Activated CD4-positive, alpha-beta T cell treated with anti-CD3 and anti-CD28 coated beads for 1 hour (primary cell): ENCODE measurements around the gene CHCHD3.

Experiments used
- DNase-seq: peaks from one replicate; pipeline ENCODE4 v3.0.0-alpha.2; 2020

CHCHD3 gene

GRCh38 chr7:133081599-133082389 lies at the start of gene CHCHD3:
Gene CHCHD3 (minus strand): TSS chr7:133082090. CDS start chr7:133081937, 153 bp downstream.
- DNase-seq, result peak; percentile 93

DNA sequence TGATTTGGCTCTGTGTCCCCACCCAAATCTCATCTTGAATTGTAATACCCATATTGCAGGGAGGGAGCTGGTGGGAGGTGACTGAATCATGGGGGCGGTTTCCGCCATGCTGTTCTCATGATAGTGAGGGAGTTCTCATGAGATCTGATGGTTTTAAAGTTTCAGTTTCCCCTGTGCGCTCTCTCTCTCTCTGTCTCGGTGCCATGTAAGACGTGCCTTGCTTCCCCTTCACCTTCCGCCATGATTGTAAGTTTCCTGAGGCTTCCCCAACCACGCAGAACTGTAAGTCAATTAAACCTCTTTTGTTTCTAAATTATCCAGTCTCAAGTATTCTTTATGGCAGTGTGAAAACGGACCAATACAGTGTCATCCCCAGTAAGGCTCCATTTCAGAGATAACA lies 48.3 kb upstream of the CHCHD3 start:
- DNase-seq, result no peak

DNA sequence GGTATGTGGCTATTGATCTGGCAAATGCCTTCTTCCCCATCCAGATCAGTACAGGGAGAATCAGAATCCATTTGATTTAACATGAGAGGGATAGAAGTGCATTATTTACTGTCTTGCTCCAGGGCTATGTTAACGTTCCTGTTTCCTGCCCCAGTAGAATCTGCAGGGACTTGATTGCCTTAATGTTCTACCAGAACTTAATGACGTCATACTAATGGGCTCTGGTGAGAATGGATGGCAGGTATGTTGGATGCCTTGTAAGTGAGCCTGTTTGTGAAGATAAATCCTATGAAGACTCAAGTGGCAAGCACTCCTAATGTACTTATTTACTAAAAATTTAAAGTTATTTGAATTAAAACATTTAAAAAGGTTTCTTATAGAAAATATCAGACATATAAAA lies 44.5 kb upstream of the CHCHD3 start:
- no peak for DNase-seq

DNA sequence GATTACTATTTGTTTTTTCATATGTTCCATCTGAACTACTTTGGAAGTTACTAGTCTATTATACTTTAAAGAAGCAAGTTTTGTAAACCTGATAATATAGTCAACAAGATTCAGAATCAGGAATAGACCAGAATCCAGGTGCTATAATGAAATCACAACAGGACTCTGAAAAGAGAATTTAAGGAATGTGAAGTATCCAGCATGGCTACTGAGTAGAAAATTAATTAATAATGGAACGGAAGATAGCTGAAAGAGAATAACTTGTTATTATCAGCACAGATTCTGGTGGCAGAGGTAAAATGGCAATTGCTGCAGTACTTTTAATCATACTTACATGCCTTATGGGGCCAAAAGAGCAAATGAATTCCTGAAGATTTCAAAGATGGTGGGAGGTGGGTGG lies 43.1 kb upstream of the CHCHD3 start:
- no peak for DNase-seq

GRCh38 chr7:133121175-133121844 lies 39.4 kb upstream of the CHCHD3 start:
- no peak for DNase-seq

- no peak for DNase-seq
Measured at GRCh38 chr7:133119067-133119466, 37.2 kb upstream of the CHCHD3 start.

GRCh38 chr7:133118261-133118660 lies 36.4 kb upstream of the CHCHD3 start:
- DNase-seq, result no peak

DNA sequence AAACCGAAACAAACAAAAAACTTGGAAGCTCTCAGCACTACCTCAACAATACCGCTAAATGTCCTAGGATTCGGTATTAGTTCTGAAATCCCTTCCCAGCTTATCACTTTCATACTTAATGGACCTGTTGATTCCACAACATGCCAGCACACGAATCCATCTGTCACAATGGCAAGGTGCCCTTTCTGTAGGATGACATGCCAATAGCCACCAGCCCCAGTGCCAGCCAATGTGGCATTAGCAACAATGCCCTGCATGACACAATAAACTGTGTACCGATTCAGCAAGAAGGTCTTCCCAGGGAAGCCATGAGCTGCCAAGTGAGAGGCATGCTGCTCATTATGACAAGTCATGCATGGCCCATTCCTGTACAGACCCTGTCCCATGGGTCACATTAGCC lies 35.6 kb upstream of the CHCHD3 start:
- no peak for DNase-seq

DNA sequence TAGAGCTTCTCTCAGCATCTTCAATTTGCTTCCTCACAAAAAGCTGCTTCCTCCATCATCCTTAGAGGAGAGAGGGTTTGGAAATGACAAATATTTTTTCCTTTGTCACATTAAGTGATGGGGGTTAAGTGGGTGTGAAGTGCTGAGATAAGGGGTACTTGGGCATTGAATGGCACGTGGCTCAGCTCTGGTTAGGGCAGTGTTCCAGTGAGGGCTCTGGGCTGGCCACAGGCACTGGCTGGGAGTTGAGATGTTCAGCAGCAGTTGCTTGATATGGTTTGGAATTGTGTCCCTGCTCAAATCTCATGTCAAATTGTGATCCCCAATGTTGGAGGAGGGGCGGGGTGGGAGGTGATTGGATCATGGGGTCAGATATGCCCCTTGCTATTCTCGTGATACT lies 33.7 kb upstream of the CHCHD3 start:
- no peak for DNase-seq

DNA sequence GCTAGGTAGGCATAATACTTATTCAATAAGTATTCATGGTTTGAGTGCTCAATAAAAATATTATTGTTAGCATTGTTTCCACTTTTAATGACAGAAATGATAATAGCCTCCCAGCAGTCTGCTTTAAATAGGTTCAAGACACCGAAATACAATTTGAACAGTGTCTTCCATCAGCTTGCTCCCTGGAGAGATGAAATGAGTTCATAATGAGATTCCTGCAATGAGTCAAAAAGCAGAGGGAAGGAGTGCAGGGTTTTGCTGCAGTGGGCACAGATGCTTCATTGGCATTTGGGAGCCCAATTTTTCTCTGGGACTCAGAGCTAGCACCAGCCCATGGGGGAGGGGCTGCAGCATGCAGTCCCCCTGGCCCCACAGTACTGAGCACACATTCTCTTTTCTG lies 32.6 kb upstream of the CHCHD3 start:
- no peak for DNase-seq

DNA sequence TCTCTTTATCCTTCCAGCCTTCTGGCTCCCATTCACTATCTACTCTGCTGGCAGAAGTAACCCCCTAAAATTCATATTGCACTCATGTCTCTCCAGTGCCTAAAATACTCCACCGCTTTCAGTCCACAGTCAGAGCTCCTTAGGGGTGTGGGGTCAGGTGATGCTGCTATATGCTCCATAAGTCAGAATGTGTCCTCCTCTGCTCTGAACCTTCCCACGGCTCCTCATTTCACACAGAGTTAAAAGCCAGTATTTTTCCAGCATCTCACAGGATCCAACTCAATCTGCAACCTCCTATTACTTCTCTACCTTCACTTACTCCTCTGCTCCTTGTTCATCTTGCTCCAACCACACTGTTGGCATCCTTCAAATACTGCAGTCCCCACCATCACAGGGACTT lies 31.1 kb upstream of the CHCHD3 start:
- DNase-seq, result no peak

GRCh38 chr7:133112335-133112734 lies 30.4 kb upstream of the CHCHD3 start:
- no peak for DNase-seq

DNA sequence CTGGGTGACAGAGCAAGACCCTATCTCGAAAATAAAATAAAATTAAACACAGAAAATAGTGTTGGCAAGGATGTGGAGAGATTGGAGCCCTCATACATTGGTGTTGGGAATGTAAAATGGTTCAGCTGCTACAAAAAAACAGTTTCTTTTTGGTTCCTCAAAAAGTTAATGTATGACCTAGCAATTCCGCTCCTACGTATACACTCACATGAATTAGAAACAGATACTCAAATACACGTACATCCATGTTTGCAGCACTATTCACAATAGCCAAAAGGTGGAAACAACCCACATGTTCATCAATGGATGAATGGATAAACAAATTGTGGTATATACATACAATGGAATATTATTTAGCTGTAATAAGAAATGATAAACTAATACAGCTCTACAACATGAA lies 28.4 kb upstream of the CHCHD3 start:
- no peak for DNase-seq

DNA sequence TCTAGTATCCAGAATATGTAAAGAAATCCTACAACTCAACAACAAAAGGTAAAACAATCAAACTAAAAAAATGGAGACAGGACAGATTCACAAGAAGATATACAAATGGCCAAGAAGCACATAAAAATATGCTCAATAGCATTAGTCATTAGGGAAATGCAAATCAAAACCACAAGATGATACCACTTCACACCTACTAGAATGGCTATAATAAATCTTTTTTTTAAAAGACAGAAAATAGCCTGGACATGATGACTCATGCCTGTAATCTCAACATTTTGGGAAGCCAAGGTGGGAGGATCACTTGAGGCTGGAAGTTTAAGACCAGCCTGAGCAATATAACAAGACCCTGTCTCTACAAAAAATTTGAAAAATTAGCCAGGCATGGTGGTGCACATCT lies 27.9 kb upstream of the CHCHD3 start:
- no peak for DNase-seq

DNA sequence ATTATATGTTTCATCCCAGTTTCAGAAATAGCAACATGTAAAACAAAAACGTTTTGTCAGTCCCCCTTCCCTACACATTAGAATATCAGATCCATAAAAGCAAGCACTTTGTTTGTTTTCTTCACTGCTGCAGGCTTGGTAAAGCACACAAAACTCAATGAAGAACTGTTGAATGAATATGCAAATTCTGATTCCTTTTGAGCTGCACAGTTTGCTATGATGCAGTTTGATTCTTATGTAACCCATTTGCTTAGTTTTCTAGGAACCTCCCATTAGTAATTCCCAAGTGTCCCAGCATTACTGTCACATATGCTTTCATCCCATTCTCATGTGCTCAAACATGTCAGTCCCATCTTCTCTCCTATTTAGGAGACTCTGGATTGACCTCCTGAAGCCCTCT lies 26.1 kb upstream of the CHCHD3 start:
- DNase-seq, result no peak

DNA sequence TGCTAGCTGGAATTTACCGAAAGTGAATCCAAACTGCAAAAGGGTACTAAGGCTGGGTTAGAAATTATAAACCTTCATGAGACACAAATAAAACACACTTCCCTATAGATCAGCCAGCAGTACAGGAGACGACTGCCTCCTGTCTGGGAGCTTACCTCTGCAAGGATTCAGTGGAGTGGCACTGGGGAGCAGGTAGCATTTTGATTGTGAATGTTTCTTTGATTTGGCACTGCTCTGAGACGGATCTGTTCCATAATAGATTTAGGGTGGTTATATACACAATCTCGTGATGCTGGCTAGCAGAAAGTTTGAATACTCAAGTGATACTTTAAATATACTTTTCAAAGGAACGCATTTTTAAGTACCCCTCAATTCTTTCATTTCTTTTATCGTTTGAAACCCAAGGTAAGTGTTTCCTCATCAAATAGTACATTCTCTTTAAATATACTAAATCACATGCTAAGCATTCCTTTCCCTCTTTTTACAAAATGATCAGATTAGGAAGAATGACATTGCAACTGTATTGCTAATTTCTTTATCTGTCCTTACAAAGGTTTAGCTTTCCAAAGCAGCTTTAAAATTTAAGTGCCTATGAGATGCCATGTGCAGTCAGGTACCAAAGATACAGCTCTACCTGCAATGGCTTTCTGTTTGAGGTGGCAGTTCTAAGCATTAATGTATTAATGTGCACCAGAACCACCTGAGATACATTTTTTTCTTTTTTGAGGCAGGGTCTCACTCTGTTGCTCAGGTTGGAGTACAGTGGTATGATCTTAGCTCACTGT lies 20.6 kb upstream of the CHCHD3 start:
- DNase-seq, result no peak

DNA sequence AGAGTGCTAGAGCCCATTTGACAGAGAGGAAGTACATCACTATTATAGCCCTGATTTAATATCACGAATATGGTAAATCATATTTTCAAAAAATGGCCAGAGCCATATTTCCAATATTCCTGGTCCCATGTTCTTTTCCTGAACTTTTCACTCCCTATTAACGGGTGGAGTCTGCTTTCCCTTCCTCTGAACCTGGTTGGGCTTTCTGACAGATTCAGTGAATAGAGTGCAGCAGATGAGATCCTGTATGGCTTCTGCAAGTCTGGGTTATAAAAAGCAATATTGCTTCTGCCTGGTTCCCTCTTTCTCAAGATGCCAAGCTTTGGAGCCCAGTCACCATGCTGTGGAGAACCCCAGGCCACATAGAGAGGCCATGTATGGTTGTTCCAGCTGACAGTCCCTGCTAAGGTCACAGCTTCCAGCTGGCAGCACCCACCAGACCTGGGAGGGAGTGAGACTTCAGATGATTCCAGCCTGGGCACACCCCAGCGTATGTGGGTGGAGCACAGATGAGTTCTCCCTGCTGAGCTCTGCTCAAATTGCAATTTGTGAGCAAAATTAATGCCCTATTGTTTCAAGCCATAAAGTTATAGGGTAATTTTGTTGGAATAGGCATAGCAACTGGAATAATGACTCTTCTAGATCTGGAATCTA lies 17.9 kb upstream of the CHCHD3 start:
- DNase-seq, result no peak

GRCh38 chr7:133095119-133095671 lies 13.3 kb upstream of the CHCHD3 start:
- DNase-seq, result no peak

DNA sequence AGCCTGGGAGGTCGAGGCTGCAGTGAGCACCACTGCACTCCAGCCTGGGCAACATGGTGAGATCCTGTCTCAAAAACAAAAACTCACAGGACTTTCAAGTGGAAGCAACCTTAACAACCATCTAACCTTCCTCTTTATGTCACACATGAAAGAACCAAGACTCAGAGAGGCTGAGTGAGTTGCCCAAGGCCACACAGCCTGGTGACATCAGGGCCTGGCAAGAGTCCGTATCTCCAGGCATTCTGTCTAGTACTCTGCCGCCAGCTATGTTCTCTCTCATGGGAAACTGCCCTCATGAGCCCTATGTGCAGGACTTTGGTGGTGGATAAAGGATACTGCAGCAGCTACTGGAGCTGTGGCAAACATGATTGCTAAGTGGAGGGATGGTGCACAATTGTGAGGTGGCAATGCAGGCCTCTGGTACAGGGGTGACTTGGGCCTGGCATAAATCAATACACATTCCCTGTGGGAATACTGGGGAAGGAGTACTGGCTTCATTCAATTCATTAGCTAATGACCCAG lies 10.1 kb upstream of the CHCHD3 start:
- no peak for DNase-seq

- DNase-seq, result no peak
Measured at GRCh38 chr7:133082390-133082766, 488 bp upstream of the CHCHD3 start.

DNA sequence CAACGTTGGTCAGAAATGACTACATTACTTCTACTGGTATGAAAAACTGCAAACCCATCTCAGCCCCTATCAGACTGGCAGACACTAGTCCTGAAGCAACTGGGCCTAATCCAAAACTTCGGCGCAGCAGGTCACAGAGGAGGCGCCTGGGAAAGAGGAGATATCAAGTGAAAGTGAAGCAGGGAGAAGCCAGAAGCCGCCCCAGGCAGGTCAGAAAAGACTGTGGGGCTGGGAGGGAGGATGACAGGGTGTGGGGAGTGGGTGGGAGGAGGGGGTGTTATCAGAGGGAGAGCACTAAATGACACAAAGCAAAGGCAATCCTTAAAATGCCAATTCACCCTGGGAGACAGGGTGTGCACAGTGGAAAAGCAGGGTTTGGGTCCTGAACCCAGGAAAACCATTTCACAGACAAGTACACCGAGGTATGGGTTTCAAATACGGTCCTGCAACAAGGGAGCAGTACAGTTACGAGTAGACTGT lies 731 bp downstream of the CHCHD3 start:
- DNase-seq, result no peak

- DNase-seq, result no peak
Measured at GRCh38 chr7:133079296-133079695, 2.6 kb downstream of the CHCHD3 start.

DNA sequence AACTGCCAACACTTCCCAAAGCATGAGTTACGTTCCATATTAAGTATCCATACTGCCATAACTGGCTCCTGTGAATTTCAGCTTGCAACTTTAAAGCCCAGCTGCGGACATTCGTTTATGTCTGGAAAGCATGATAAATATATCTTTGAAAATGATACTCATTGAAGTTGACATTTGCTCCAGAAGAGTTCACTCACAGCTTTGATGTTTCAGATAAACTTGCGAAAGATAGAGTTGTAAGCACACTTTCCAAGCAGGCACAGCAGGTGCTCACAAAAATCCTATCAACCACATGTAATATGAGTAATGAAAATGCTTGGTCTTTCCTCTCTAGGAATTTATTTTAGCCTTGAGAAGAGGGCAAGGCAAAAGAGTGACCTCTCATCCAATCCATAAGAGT lies 4.5 kb downstream of the CHCHD3 start:
- no peak for DNase-seq
